Measurements from ENCODE around the gene PTRH2. TPM values are rescaled to one million over a fixed set of nuclear protein-coding genes. Genes with fewer than 3 reads are reported as not detected.
A peak's percentile ranks its signal among the peaks of the same experiment; 100 is the strongest.

Gene PTRH2
- polyA plus RNA-seq, 3 donors = 13.4 to 27.0 (median 26.0) TPM

DNA sequence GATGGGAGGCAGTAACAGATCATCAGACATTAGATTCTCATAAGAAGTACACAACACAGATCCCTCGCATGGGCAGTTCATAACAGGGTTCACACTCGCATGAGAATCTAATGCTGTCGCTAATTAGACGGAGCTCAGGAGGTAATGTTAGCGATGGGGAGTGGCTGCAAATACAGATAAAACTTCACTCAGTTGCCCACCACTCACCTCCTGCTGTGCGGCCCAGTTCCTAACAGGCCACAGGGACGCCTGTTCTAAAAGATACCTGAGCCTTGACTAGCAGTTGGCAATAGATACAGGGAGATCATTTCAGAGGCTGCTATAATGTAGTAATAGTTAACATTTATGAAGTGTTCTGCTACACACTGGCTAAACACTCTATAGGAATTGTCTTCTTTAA, 4.9 kb downstream of the PTRH2 start:
- H3K9me3 Mint-ChIP-seq = no peaks in the 10 kb centered on the region
- peaks cover 12 to 26% of the 10 kb centered on the region in 2 donors for H3K4me1 ChIP-seq (ENCODE audit: control insufficient read depth in 1 of 2, insufficient read depth in 2 of 2, low read length in 2 of 2)
- peaks cover 86% of the 10 kb centered on the region for H4K20me1 ChIP-seq (ENCODE audit: insufficient read depth, low read length)
- H3K36me3 ChIP-seq (replicated peaks in 1 of 2; ENCODE audit: control insufficient read depth in 1 of 2, insufficient read depth in 2 of 2, low read length in 2 of 2) = peaks cover 26 to 58% of the 10 kb centered on the region in 2 donors
- H3K4me3 Mint-ChIP-seq = no peak overlapping the region
- TF ChIP-seq, protein P1, sequence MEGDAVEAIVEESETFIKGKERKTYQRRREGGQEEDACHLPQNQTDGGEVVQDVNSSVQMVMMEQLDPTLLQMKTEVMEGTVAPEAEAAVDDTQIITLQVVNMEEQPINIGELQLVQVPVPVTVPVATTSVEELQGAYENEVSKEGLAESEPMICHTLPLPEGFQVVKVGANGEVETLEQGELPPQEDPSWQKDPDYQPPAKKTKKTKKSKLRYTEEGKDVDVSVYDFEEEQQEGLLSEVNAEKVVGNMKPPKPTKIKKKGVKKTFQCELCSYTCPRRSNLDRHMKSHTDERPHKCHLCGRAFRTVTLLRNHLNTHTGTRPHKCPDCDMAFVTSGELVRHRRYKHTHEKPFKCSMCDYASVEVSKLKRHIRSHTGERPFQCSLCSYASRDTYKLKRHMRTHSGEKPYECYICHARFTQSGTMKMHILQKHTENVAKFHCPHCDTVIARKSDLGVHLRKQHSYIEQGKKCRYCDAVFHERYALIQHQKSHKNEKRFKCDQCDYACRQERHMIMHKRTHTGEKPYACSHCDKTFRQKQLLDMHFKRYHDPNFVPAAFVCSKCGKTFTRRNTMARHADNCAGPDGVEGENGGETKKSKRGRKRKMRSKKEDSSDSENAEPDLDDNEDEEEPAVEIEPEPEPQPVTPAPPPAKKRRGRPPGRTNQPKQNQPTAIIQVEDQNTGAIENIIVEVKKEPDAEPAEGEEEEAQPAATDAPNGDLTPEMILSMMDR (IDR thresholded peaks at IDR 0.05) = no peak
- H3K4me1 Mint-ChIP-seq = peaks cover 31% of the 10 kb centered on the region
- no peaks in the 10 kb centered on the region for H3K9me3 ChIP-seq (replicated peaks in 1 of 2; ENCODE audit: control insufficient read depth in 1 of 2, insufficient read depth in 1 of 2, low read length in 2 of 2)
- intact Hi-C loops (cut with micrococcal nuclease) = no loop called here
- H2AFZ ChIP-seq (ENCODE audit: insufficient read depth, low read depth, low read length, poor library complexity, severe bottlenecking) = no peak overlapping the region
- H3K79me2 ChIP-seq (ENCODE audit: insufficient read depth, low read length) = peaks cover 99% of the 10 kb centered on the region
- no peak for DNase-seq
- peak overlapping the region in 3 of 7 donors; percentile 59 to 71 (median 65) for H3K27ac Mint-ChIP-seq
- peak overlapping the region in 1 of 2 donors; percentile 23 for H3K27ac ChIP-seq (ENCODE audit: low read depth in 1 of 2, low read length in 2 of 2)
- no CpG with 5 or more reads among the region's 7 CpGs for WGBS (ENCODE audit: insufficient coverage)
- no peak overlapping the region for H3K9ac ChIP-seq (ENCODE audit: insufficient read depth, low read length, poor library complexity, severe bottlenecking)
- peaks cover 39 to 51% of the 10 kb centered on the region in 2 donors for H3K36me3 Mint-ChIP-seq
- H3K4me3 ChIP-seq (replicated peaks in 1 of 3; ENCODE audit: low read depth in 2 of 3, low read length in 3 of 3) = no peak overlapping the region
- H3K4me2 ChIP-seq (replicated peaks; ENCODE audit: extremely low read depth, low read length, poor library complexity, severe bottlenecking) = no peak overlapping the region
- H3K27me3 ChIP-seq (ENCODE audit: control insufficient read depth in 2 of 2, insufficient read depth in 2 of 2, low read length in 2 of 2) = no peaks in the 10 kb centered on the region
- peaks cover 0 to 2% (median 0%) of the 10 kb centered on the region in 3 donors for H3K27me3 Mint-ChIP-seq (ENCODE audit: low read depth in 3 of 3)

DNA sequence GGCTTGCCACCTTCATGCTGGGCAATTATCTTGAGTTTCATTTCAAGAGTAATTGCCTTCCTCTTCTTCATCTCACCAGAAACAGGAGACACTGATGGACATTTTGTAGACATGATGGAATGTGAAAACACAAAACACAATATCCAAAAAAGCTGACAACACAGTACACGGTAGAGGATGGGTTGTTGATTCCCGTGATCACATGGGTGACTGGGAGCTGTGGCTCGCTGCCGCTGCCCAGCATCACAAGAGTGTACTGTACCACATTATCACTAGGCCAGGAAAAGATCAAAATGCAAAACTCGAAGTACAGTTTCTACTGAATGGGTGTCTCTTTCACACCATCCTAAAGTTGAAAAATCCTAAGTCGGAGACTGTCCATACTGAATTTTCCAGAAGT, 7.4 kb downstream of the PTRH2 start:
- no peaks in the 10 kb centered on the region for H3K27me3 ChIP-seq (ENCODE audit: control insufficient read depth in 2 of 2, insufficient read depth in 2 of 2, low read length in 2 of 2)
- H3K4me1 ChIP-seq (ENCODE audit: control insufficient read depth in 1 of 2, insufficient read depth in 2 of 2, low read length in 2 of 2) = peaks cover 0 to 6% of the 10 kb centered on the region in 2 donors
- TF ChIP-seq, protein P1 (IDR thresholded peaks at IDR 0.05) = no peak
- H3K4me3 Mint-ChIP-seq = no peak overlapping the region
- no peak for DNase-seq
- H3K27ac ChIP-seq (ENCODE audit: low read depth in 1 of 2, low read length in 2 of 2) = peak overlapping the region in 1 of 2 donors; percentile 43
- no peak overlapping the region for H3K4me2 ChIP-seq (replicated peaks; ENCODE audit: extremely low read depth, low read length, poor library complexity, severe bottlenecking)
- intact Hi-C loops (cut with micrococcal nuclease) = no loop called here
- 90% methylated on average over 2 of the region's 6 CpGs for WGBS (ENCODE audit: insufficient coverage)
- H3K9me3 ChIP-seq (replicated peaks in 1 of 2; ENCODE audit: control insufficient read depth in 1 of 2, insufficient read depth in 1 of 2, low read length in 2 of 2) = no peaks in the 10 kb centered on the region
- H4K20me1 ChIP-seq (ENCODE audit: insufficient read depth, low read length) = peaks cover 100% of the 10 kb centered on the region
- no peak overlapping the region for H2AFZ ChIP-seq (ENCODE audit: insufficient read depth, low read depth, low read length, poor library complexity, severe bottlenecking)
- H3K27me3 Mint-ChIP-seq (ENCODE audit: low read depth in 3 of 3) = peaks cover 0 to 2% (median 0%) of the 10 kb centered on the region in 3 donors
- peaks cover 100% of the 10 kb centered on the region for H3K79me2 ChIP-seq (ENCODE audit: insufficient read depth, low read length)
- H3K36me3 ChIP-seq (replicated peaks in 1 of 2; ENCODE audit: control insufficient read depth in 1 of 2, insufficient read depth in 2 of 2, low read length in 2 of 2) = peaks cover 49 to 83% of the 10 kb centered on the region in 2 donors
- H3K36me3 Mint-ChIP-seq = peaks cover 59 to 69% of the 10 kb centered on the region in 2 donors
- H3K9ac ChIP-seq (ENCODE audit: insufficient read depth, low read length, poor library complexity, severe bottlenecking) = no peak overlapping the region
- no peaks in the 10 kb centered on the region for H3K9me3 Mint-ChIP-seq
- no peak overlapping the region for H3K4me3 ChIP-seq (replicated peaks in 1 of 3; ENCODE audit: low read depth in 2 of 3, low read length in 3 of 3)
- H3K27ac Mint-ChIP-seq = peak overlapping the region in 2 of 7 donors; percentile 69 to 82
- H3K4me1 Mint-ChIP-seq = peaks cover 15% of the 10 kb centered on the region

Measured in CD14-positive monocyte (primary cell).